Right lobe of liver (tissue), 4 donors: Measurements from ENCODE around the gene LRRC8E.

Source experiments
- POLR2A ChIP-seq: fragments of 450-650 bp; IDR thresholded peaks from one replicate; pipeline ENCODE4 v1.6.1; 2017; ENCODE audit warnings: antibody characterized with exemption, mild to moderate bottlenecking
- TF ChIP-seq, protein P1 (sequence below), 4 donors: fragments of 200-600 bp in 3 of 4; fragments of 450-650 bp in 1 of 4; IDR thresholded peaks; one replicate each; pipeline versions ENCODE4 v1.5.1 to v1.8.0; 2016 to 2022; ENCODE audit warnings: antibody characterized with exemption in 4 of 4, mild to moderate bottlenecking in 2 of 4
- donor health status: DM: no; HTN: no; CAD: no.
- donor health status: DM: no; HTN: no; CAD: no.
- donor health status: DM: no; HTN: yes; CAD: no.

DNA sequence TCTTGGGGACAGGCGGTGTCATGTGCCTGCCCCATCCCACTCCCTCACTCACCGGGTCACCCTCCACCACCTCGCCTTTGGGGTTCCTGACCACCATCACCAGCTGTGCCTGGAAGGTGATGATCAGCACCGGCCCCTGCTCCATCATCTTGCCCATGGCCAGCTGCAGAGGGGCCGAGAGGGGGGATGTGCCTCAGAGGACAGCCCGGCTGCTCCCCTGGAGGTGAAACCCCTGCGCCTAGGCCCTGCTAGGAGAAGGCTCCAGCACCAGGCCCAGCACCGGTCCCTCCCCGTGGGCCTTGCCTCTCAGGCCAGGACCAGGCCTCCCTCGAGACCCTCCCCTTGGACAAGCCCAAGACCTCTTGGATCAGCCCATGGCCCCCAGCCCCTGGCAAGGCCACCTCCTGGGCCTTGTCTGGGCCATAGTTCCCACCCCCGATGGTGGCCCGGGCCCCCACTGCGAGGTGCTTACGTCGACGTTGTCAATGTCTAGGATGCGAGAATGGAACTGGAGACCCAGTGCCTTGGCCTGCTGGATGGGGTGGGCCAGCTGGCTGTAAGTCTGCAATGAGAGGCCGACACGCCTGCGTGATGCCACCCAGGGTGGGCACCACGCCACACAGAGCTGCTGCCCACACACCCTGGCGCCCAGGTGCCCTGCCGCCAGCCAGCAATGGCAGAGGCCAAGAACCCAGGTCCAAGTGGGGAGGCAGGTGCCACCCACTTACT, 39.5 kb downstream of the LRRC8E start:
- TF ChIP-seq, protein P1, sequence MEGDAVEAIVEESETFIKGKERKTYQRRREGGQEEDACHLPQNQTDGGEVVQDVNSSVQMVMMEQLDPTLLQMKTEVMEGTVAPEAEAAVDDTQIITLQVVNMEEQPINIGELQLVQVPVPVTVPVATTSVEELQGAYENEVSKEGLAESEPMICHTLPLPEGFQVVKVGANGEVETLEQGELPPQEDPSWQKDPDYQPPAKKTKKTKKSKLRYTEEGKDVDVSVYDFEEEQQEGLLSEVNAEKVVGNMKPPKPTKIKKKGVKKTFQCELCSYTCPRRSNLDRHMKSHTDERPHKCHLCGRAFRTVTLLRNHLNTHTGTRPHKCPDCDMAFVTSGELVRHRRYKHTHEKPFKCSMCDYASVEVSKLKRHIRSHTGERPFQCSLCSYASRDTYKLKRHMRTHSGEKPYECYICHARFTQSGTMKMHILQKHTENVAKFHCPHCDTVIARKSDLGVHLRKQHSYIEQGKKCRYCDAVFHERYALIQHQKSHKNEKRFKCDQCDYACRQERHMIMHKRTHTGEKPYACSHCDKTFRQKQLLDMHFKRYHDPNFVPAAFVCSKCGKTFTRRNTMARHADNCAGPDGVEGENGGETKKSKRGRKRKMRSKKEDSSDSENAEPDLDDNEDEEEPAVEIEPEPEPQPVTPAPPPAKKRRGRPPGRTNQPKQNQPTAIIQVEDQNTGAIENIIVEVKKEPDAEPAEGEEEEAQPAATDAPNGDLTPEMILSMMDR (IDR thresholded peaks at IDR 0.05), result no peak
- TF ChIP-seq POLR2A, result no peak
